ENCODE results near the gene BBS5. TPM values are rescaled to one million over a fixed set of nuclear protein-coding genes. Genes with fewer than 3 reads are reported as not detected.

The BBS5 gene
- total RNA-seq, 1 experiment from 2014 or later = 0.55 TPM

- Mint-ChIP-seq H3K4me3 (no peak overlapping the region), H3K36me3 (ENCODE audit: insufficient read depth in 1 of 3, low read depth in 3 of 3) (no peaks in the 10 kb centered on the region), H3K27me3 (ENCODE audit: low read depth) (peaks cover 1% of the 10 kb centered on the region; the same call in 1 of the 2 replicates), H3K27ac (no peak overlapping the region), H3K9me3 (no peaks in the 10 kb centered on the region), H3K4me1 (no peaks in the 10 kb centered on the region)
- Histone ChIP-seq H3T11ph (ENCODE audit: low read length) (no peak overlapping the region), H3K18ac (ENCODE audit: insufficient read length, low read depth, low read length) (no peak overlapping the region), H4K8ac (replicated peaks; ENCODE audit: insufficient read length, low read depth, low read length) (no peak overlapping the region), H2BK15ac (ENCODE audit: low read depth, low read length) (no peak overlapping the region), H3K23ac (ENCODE audit: insufficient read length, low read depth, low read length) (no peak overlapping the region), H2BK12ac (ENCODE audit: insufficient read length, low read depth, low read length) (no peak overlapping the region), H3K14ac (ENCODE audit: insufficient read depth, low read length) (no peak overlapping the region), H3K4me1 (ENCODE audit: insufficient read depth, low read length) (no peaks in the 10 kb centered on the region), H3K4me2 (ENCODE audit: insufficient read depth, insufficient read length, low read length) (no peak overlapping the region), H4K91ac (ENCODE audit: insufficient read length, low read depth, low read length) (no peak overlapping the region), H3K27me3 (ENCODE audit: insufficient read depth, low read length) (no peaks in the 10 kb centered on the region), H4K5ac (ENCODE audit: insufficient read length, low read depth, low read length) (no peak overlapping the region), H2AK5ac (ENCODE audit: insufficient read length, low read length) (no peak overlapping the region), H3K23me2 (ENCODE audit: insufficient read length, low read depth, low read length, poor library complexity, severe bottlenecking) (no peaks in the 10 kb centered on the region), H2BK5ac (ENCODE audit: insufficient read length, low read length) (no peak overlapping the region), H2AFZ (ENCODE audit: low read length) (no peak overlapping the region), H3K4ac (ENCODE audit: low read depth, low read length) (no peak overlapping the region), H3K9ac (ENCODE audit: extremely low read depth, insufficient read length, low read length) (no peak overlapping the region), H3K79me2 (ENCODE audit: insufficient read depth, low read length) (no peaks in the 10 kb centered on the region), H2BK120ac (ENCODE audit: low read depth, low read length, poor library complexity, severe bottlenecking) (no peak overlapping the region), H3K56ac (ENCODE audit: insufficient read length, low read depth, low read length) (no peak overlapping the region), H4K20me1 (ENCODE audit: control insufficient read depth, insufficient read depth, insufficient read length) (no peaks in the 10 kb centered on the region), H3K27ac (ENCODE audit: insufficient read length, low read depth, low read length) (no peak overlapping the region), H3K9me3 (ENCODE audit: control insufficient read depth, low read depth, low read length) (no peaks in the 10 kb centered on the region), H3K79me1 (ENCODE audit: insufficient read depth, low read depth, low read length, poor library complexity, severe bottlenecking) (no peaks in the 10 kb centered on the region), H2BK20ac (ENCODE audit: low read depth, low read length, poor library complexity, severe bottlenecking) (no peak overlapping the region)
- no peak for DNase-seq
- no CpG with 5 or more reads among the region's 1 CpG for WGBS (ENCODE audit: extremely low coverage, insufficient read length, low lambda C conversion rate)
- TF ChIP-seq, protein P1, sequence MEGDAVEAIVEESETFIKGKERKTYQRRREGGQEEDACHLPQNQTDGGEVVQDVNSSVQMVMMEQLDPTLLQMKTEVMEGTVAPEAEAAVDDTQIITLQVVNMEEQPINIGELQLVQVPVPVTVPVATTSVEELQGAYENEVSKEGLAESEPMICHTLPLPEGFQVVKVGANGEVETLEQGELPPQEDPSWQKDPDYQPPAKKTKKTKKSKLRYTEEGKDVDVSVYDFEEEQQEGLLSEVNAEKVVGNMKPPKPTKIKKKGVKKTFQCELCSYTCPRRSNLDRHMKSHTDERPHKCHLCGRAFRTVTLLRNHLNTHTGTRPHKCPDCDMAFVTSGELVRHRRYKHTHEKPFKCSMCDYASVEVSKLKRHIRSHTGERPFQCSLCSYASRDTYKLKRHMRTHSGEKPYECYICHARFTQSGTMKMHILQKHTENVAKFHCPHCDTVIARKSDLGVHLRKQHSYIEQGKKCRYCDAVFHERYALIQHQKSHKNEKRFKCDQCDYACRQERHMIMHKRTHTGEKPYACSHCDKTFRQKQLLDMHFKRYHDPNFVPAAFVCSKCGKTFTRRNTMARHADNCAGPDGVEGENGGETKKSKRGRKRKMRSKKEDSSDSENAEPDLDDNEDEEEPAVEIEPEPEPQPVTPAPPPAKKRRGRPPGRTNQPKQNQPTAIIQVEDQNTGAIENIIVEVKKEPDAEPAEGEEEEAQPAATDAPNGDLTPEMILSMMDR (conservative IDR thresholded peaks at IDR 0.05) = no peak
Observed at GRCh38 chr2:169468841-169469240, 10.5 kb upstream of the BBS5 start.
